ENCODE measurements around the gene ATP9A. TPM values are rescaled to one million over a fixed set of nuclear protein-coding genes. Genes with fewer than 3 reads are reported as not detected.

ATP9A gene
- total RNA-seq, 1 experiment from 2014 or later, result 12.1 TPM

GRCh38 chr20:51696304-51697071 is 71.7 kb downstream of the ATP9A start:
- Histone ChIP-seq H3T11ph (ENCODE audit: low read length) (no peak overlapping the region), H3K4me1 (ENCODE audit: insufficient read depth, low read length) (no peaks in the 10 kb centered on the region; the same call in none of the 2 replicates), H4K20me1 (ENCODE audit: control insufficient read depth, insufficient read depth, insufficient read length) (no peaks in the 10 kb centered on the region), H3K23me2 (ENCODE audit: insufficient read length, low read depth, low read length, poor library complexity, severe bottlenecking) (no peaks in the 10 kb centered on the region), H3K14ac (ENCODE audit: insufficient read depth, low read length) (no peak overlapping the region), H3K27ac (ENCODE audit: insufficient read length, low read depth, low read length) (no peak overlapping the region), H3K79me1 (ENCODE audit: insufficient read depth, low read depth, low read length, poor library complexity, severe bottlenecking) (no peaks in the 10 kb centered on the region), H3K56ac (ENCODE audit: insufficient read length, low read depth, low read length) (no peak overlapping the region), H2BK15ac (ENCODE audit: low read depth, low read length) (no peak overlapping the region), H3K4ac (ENCODE audit: low read depth, low read length) (no peak overlapping the region), H2BK120ac (ENCODE audit: low read depth, low read length, poor library complexity, severe bottlenecking) (no peak overlapping the region), H3K27me3 (ENCODE audit: insufficient read depth, low read length) (no peaks in the 10 kb centered on the region), H4K8ac (replicated peaks; ENCODE audit: insufficient read length, low read depth, low read length) (no peak overlapping the region), H3K23ac (ENCODE audit: insufficient read length, low read depth, low read length) (no peak overlapping the region), H2AK5ac (ENCODE audit: insufficient read length, low read length) (no peak overlapping the region), H3K4me2 (ENCODE audit: insufficient read depth, insufficient read length, low read length) (no peak overlapping the region), H2BK20ac (ENCODE audit: low read depth, low read length, poor library complexity, severe bottlenecking) (no peak overlapping the region), H3K9me3 (ENCODE audit: control insufficient read depth, low read depth, low read length) (no peaks in the 10 kb centered on the region), H2BK5ac (ENCODE audit: insufficient read length, low read length) (no peak overlapping the region), H3K79me2 (ENCODE audit: insufficient read depth, low read length) (no peaks in the 10 kb centered on the region), H3K18ac (ENCODE audit: insufficient read length, low read depth, low read length) (no peak overlapping the region), H4K91ac (ENCODE audit: insufficient read length, low read depth, low read length) (no peak overlapping the region), H3K9ac (ENCODE audit: extremely low read depth, insufficient read length, low read length) (no peak overlapping the region), H2BK12ac (ENCODE audit: insufficient read length, low read depth, low read length) (no peak overlapping the region), H4K5ac (ENCODE audit: insufficient read length, low read depth, low read length) (no peak overlapping the region), H2AFZ (ENCODE audit: low read length) (no peak overlapping the region)
- DNase-seq, result no peak
- no CpG with 5 or more reads among the region's 2 CpGs for WGBS (ENCODE audit: extremely low coverage, insufficient read length, low lambda C conversion rate)
- TF ChIP-seq CTCF (conservative IDR thresholded peaks at IDR 0.05), result no peak
- Mint-ChIP-seq H3K9me3 (no peaks in the 10 kb centered on the region), H3K36me3 (ENCODE audit: insufficient read depth in 1 of 3, low read depth in 3 of 3) (peaks cover 0 to 5% (median 0%) of the 10 kb centered on the region in 3 experiments; a peak in 3 of 7 replicates), H3K4me1 (peaks cover 38 to 51% of the 10 kb centered on the region in 2 experiments), H3K27ac (peak overlapping the region; percentile 73 to 98 (median 97)), H3K27me3 (ENCODE audit: low read depth) (no peaks in the 10 kb centered on the region), H3K4me3 (peak overlapping the region in 1 of 2 experiments; percentile 69; a peak in 4 of 5 replicates)

All from H9 (cell line).